ENCODE results near the gene SMAD6.

SMAD6 gene

DNA sequence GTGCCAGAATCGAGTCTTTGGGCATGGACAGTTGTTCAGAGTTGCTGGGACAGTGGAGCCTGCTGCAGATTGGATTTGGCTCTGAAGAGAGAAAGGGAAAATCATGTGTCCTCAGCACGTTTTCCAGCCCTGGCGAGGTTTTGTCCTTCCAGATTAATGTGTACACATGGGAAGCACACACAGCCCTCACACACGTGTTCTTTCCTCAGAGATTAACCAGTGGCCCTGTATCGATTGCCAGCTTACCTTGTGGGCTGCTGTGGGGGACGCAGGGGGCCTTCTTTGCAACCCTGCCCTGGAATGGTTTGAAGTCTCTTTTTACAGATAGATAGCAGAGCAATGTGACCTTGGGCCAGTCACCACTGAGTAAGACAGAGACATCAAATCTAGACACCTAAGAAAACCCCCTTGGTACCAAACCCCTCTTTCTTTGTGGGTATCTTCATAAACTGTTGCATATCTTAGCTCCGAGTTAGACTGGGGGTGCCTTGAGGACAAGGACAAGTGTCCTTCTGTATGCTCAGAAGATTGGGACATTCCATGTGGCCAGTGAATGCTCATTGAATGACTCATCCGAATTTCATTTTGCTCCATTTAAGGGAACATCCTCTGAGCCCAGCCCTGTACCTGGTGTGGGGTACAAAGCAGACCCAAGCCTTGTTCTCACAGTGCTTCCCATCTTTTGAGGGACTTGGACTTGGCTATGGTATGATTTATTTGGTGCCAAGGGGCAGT is 48.0 kb downstream of the SMAD6 start:
- peaks cover 11% of the 10 kb centered on the region for H3K36me3 ChIP-seq (ENCODE audit: insufficient read depth, low read length)

DNA sequence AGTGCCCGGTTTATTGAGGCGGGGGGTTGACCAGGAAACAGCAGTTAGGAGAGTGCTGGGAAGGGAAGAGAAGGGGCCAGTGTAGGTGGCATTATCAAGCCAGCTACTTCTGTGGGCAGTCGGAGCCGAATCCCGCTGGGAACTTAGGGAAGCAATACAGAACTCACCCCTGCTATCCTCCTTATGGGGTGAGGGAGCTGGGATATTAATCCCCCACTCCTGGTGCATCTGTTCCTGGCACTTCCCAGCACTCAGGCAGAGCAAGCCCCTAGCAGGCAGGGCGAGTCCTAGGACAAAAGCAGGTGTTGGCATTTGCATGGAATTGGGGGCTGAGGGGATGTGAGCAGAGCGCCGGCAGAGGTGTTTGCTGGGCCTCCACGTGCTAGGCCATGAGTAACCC is 48.6 kb downstream of the SMAD6 start:
- Histone ChIP-seq H3K4me1 (ENCODE audit: control insufficient read depth, insufficient read depth, low read length, unreplicated experiment) (peaks cover 72% of the 10 kb centered on the region), H3K27me3 (ENCODE audit: insufficient read depth, low read length) (no peaks in the 10 kb centered on the region), H3K27ac (ENCODE audit: low read depth, low read length) (peak overlapping the region; percentile 38), H3K36me3 (ENCODE audit: insufficient read depth, low read length) (peaks cover 17% of the 10 kb centered on the region), H2AFZ (ENCODE audit: low read length, unreplicated experiment) (no peak overlapping the region), H3K79me2 (ENCODE audit: control insufficient read depth, insufficient read depth, low read length, unreplicated experiment) (peaks cover 49% of the 10 kb centered on the region), H3K4me3 (ENCODE audit: low read depth, low read length) (no peak overlapping the region; the same call in 1 of the 2 replicates)

More for the DNA sequence above, 48.0 kb downstream of the SMAD6 start:
- Histone ChIP-seq H3K4me3 (ENCODE audit: low read depth, low read length) (peak overlapping the region; percentile 36; the same call in 1 of the 2 replicates), H2AFZ (ENCODE audit: low read length, unreplicated experiment) (no peak overlapping the region), H3K27ac (ENCODE audit: low read depth, low read length) (peak overlapping the region; percentile 41), H3K79me2 (ENCODE audit: control insufficient read depth, insufficient read depth, low read length, unreplicated experiment) (peaks cover 51% of the 10 kb centered on the region), H3K27me3 (ENCODE audit: insufficient read depth, low read length) (no peaks in the 10 kb centered on the region), H3K4me1 (ENCODE audit: control insufficient read depth, insufficient read depth, low read length, unreplicated experiment) (peaks cover 72% of the 10 kb centered on the region)

GRCh38 chr15:66751579-66751978 is 49.5 kb downstream of the SMAD6 start:
- peaks cover 41% of the 10 kb centered on the region for H3K79me2 ChIP-seq (ENCODE audit: control insufficient read depth, insufficient read depth, low read length, unreplicated experiment)

GRCh38 chr15:66752078-66752477 is 50.0 kb downstream of the SMAD6 start:
- Histone ChIP-seq H3K4me3 (ENCODE audit: low read depth, low read length) (no peak overlapping the region), H3K36me3 (ENCODE audit: insufficient read depth, low read length) (peaks cover 18% of the 10 kb centered on the region), H3K27me3 (ENCODE audit: insufficient read depth, low read length) (no peaks in the 10 kb centered on the region), H2AFZ (ENCODE audit: low read length, unreplicated experiment) (no peak overlapping the region), H3K27ac (ENCODE audit: low read depth, low read length) (peak overlapping the region; percentile 31; the same call in 1 of the 2 replicates), H3K79me2 (ENCODE audit: control insufficient read depth, insufficient read depth, low read length, unreplicated experiment) (peaks cover 42% of the 10 kb centered on the region), H3K4me1 (ENCODE audit: control insufficient read depth, insufficient read depth, low read length, unreplicated experiment) (peaks cover 59% of the 10 kb centered on the region)

More at GRCh38 chr15:66751579-66751978, 49.5 kb downstream of the SMAD6 start:
- Histone ChIP-seq H3K36me3 (ENCODE audit: insufficient read depth, low read length) (peaks cover 18% of the 10 kb centered on the region), H3K4me3 (ENCODE audit: low read depth, low read length) (no peak overlapping the region), H3K4me1 (ENCODE audit: control insufficient read depth, insufficient read depth, low read length, unreplicated experiment) (peaks cover 64% of the 10 kb centered on the region), H2AFZ (ENCODE audit: low read length, unreplicated experiment) (no peak overlapping the region), H3K27ac (ENCODE audit: low read depth, low read length) (peak overlapping the region; percentile 31; the same call in 1 of the 2 replicates), H3K27me3 (ENCODE audit: insufficient read depth, low read length) (no peaks in the 10 kb centered on the region)

DNA sequence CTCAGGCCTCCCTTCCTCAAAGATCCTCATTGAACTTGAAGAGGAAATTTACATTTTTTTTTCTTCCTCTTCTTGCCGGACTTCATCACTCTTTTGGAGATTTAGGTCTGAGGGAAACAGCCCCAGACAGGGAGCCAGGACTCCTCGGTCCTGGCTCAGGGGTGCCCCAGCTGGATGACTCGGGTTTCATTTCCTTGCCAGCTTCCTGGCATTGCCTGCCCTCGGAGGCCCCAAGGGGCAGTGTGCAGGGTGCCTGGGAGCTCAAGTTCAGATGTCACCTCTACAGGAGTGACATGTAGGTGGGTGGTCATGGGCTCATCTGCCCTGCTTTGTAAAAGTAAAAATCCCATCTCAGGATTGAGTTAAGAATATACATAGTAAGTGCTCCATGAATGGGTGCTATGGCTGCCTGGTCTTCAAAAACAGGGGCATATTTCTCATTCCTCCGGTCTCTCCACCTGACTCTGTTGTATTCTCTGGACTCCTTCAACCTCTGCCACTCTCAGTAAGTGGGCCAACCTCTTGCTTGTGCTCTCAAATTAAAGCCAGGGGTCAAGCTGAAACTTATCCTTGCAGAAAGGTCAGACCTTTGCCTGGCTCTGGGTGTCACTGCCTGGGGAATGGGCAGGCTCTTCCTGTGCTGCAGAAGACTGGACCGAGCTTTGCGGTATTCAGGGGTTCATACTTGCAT is 51.8 kb downstream of the SMAD6 start:
- H3K36me3 ChIP-seq (ENCODE audit: insufficient read depth, low read length), result peaks cover 18% of the 10 kb centered on the region

DNA sequence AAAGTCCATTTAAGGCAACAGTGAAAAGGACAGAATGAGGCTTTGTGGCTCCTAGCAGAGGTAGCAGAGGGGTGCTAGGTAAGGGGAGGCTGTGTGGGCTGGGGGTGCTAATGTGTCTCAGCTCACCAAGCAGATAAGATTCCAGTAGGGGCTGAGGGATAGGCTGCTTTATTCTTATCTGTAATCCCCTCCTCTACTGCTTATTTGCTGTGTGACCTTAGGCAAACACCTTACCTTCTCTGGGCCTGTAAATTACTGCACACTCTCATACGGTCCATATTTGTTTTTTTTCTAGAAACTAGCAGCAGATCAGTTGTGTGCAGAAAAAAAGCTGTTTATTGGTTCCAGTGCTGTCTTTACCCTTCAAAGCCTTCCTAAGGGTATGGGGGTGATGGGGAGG is 52.8 kb downstream of the SMAD6 start:
- Histone ChIP-seq H2AFZ (ENCODE audit: low read length, unreplicated experiment) (no peak overlapping the region), H3K27ac (ENCODE audit: low read depth, low read length) (no peak overlapping the region), H3K27me3 (ENCODE audit: insufficient read depth, low read length) (no peaks in the 10 kb centered on the region), H3K36me3 (ENCODE audit: insufficient read depth, low read length) (peaks cover 18% of the 10 kb centered on the region), H3K4me1 (ENCODE audit: control insufficient read depth, insufficient read depth, low read length, unreplicated experiment) (peaks cover 36% of the 10 kb centered on the region), H3K79me2 (ENCODE audit: control insufficient read depth, insufficient read depth, low read length, unreplicated experiment) (peaks cover 29% of the 10 kb centered on the region), H3K4me3 (ENCODE audit: low read depth, low read length) (no peak overlapping the region)

More for the DNA sequence above, 51.8 kb downstream of the SMAD6 start:
- H3K4me1 ChIP-seq (ENCODE audit: control insufficient read depth, insufficient read depth, low read length, unreplicated experiment), result peaks cover 41% of the 10 kb centered on the region
- peaks cover 34% of the 10 kb centered on the region for H3K79me2 ChIP-seq (ENCODE audit: control insufficient read depth, insufficient read depth, low read length, unreplicated experiment)
- no peak overlapping the region for H2AFZ ChIP-seq (ENCODE audit: low read length, unreplicated experiment)
- H3K27me3 ChIP-seq (ENCODE audit: insufficient read depth, low read length), result no peaks in the 10 kb centered on the region
- H3K27ac ChIP-seq (ENCODE audit: low read depth, low read length), result no peak overlapping the region
- H3K4me3 ChIP-seq (ENCODE audit: low read depth, low read length), result no peak overlapping the region

DNA sequence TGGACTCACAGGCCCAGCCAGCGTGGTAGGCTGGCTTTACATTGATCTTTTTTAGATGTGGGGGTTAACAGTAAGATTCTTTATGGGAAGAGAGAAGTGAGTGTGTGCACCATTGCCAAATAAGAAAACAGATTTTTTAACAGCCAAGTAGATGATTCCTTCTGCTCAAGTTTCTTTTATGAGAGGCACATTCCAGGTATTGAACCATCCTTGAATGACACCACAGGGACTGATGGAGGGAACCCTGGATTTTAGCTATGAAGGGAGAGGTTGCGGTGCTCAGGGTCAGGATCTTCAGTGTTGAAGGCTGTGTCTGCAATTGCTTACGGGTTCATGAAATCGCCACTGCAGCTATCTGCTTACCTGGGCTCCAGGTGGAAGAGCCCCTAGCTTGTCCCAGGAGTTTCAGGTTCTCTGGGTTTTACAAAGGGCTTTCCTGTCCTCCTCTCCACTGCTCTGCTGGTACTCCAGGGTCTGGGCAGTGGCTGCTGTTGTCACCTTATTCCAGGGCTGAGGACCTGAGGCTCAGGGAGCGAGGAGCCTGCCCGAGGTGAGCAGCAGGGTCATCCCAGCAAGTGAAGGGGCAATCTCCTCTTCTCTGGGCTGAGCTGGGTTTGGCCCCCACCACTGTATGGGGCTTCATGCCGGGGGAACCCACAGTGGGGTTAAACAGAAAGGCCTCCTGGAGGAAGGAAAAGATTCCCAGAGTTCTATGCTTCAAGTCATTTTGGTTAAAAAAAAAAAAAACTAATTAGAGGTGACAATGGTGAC is 53.4 kb downstream of the SMAD6 start:
- Histone ChIP-seq H3K27ac (ENCODE audit: low read depth, low read length) (no peak overlapping the region), H3K4me3 (ENCODE audit: low read depth, low read length) (no peak overlapping the region), H3K36me3 (ENCODE audit: insufficient read depth, low read length) (peaks cover 18% of the 10 kb centered on the region), H3K79me2 (ENCODE audit: control insufficient read depth, insufficient read depth, low read length, unreplicated experiment) (peaks cover 27% of the 10 kb centered on the region), H3K27me3 (ENCODE audit: insufficient read depth, low read length) (no peaks in the 10 kb centered on the region), H2AFZ (ENCODE audit: low read length, unreplicated experiment) (no peak overlapping the region), H3K4me1 (ENCODE audit: control insufficient read depth, insufficient read depth, low read length, unreplicated experiment) (peaks cover 32% of the 10 kb centered on the region)

DNA sequence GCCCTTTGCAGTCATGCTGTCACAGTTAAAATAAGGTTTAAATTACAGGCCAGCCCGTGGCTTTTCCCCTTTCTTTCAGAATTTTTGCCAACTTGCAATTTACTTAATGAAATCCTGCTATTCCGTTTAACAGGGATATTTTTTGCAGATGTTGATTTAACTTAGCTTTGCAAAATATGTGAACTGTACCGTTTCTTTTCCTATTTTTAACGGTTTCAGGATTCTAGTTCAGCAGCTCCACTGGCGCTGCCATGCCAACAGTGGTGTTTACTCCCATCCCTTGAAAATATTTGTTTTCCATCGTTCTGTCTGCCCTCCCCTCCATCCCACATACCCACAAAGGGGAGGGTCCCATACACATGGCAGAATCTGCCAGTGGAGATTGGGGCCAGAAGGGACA is 54.3 kb downstream of the SMAD6 start:
- Histone ChIP-seq H3K4me3 (ENCODE audit: low read depth, low read length) (no peak overlapping the region), H3K36me3 (ENCODE audit: insufficient read depth, low read length) (peaks cover 18% of the 10 kb centered on the region), H2AFZ (ENCODE audit: low read length, unreplicated experiment) (no peak overlapping the region), H3K4me1 (ENCODE audit: control insufficient read depth, insufficient read depth, low read length, unreplicated experiment) (peaks cover 32% of the 10 kb centered on the region), H3K27me3 (ENCODE audit: insufficient read depth, low read length) (no peaks in the 10 kb centered on the region), H3K79me2 (ENCODE audit: control insufficient read depth, insufficient read depth, low read length, unreplicated experiment) (peaks cover 22% of the 10 kb centered on the region), H3K27ac (ENCODE audit: low read depth, low read length) (no peak overlapping the region)

DNA sequence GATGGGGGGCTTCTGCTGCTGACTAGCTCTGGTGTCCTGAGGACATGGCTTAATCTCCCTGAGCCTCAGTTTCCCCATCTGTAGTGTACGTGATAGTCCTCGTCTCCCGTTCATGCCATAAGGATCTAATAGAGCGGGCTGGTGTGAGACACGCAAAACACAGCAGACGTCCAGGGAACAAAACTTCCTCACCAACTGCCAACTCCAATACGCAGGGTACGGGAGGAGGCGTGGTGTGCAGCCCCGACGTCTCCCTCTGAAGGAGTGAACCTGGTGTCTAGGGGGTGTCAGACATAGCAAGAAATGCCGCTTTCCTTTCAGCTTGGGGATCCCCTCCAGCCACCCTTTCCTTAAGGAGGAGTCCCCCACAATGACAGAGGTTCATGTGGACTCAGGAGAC is 55.0 kb downstream of the SMAD6 start:
- H2AFZ ChIP-seq (ENCODE audit: low read length, unreplicated experiment), result no peak overlapping the region
- H3K27ac ChIP-seq (ENCODE audit: low read depth, low read length), result no peak overlapping the region
- H3K36me3 ChIP-seq (ENCODE audit: insufficient read depth, low read length), result peaks cover 18% of the 10 kb centered on the region
- no peak overlapping the region for H3K4me3 ChIP-seq (ENCODE audit: low read depth, low read length)
- peaks cover 17% of the 10 kb centered on the region for H3K79me2 ChIP-seq (ENCODE audit: control insufficient read depth, insufficient read depth, low read length, unreplicated experiment)
- H3K27me3 ChIP-seq (ENCODE audit: insufficient read depth, low read length), result no peaks in the 10 kb centered on the region
- H3K4me1 ChIP-seq (ENCODE audit: control insufficient read depth, insufficient read depth, low read length, unreplicated experiment), result peaks cover 32% of the 10 kb centered on the region

- Histone ChIP-seq H3K36me3 (ENCODE audit: insufficient read depth, low read length) (peaks cover 18% of the 10 kb centered on the region), H3K27ac (ENCODE audit: low read depth, low read length) (no peak overlapping the region), H3K4me1 (ENCODE audit: control insufficient read depth, insufficient read depth, low read length, unreplicated experiment) (peaks cover 35% of the 10 kb centered on the region), H3K27me3 (ENCODE audit: insufficient read depth, low read length) (no peaks in the 10 kb centered on the region), H3K4me3 (ENCODE audit: low read depth, low read length) (no peak overlapping the region), H2AFZ (ENCODE audit: low read length, unreplicated experiment) (no peak overlapping the region), H3K79me2 (ENCODE audit: control insufficient read depth, insufficient read depth, low read length, unreplicated experiment) (peaks cover 17% of the 10 kb centered on the region)
Observed at GRCh38 chr15:66757521-66757920, 55.5 kb downstream of the SMAD6 start.

All from ACC112 (cell line).